NT2/D1 (cell line): ENCODE measurements around the gene CEMIP.

Experiments used
- SUZ12 ChIP-seq: IDR thresholded peaks from 2 replicates; pipeline ENCODE4 v1.6.1; 2011; ENCODE audit not compliant: insufficient read length, insufficient read depth; ENCODE audit errors: extremely low read depth
- YY1 ChIP-seq: IDR thresholded peaks from 2 replicates; pipeline ENCODE4 v1.6.1; 2011; ENCODE audit not compliant: insufficient read length, insufficient read depth

DNA sequence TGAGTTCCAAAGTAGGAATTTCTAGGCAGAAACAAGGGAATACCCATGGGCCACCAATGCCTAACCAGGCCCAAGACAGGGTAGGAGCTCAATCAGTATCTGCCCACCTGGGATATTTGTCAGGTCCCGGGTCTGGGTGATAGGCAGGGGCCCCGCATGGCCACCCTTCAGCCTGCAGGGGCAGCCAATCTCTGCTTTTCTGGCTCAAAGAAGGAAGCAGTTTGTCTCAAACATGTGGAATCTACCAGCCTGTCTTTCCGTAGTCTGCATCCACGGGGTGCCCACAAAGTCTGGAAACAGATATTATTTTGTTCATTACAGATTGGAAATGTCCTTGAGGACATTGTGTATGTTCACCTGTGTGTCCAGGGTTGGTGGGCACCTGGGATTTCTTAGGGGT, 56.2 kb downstream of the CEMIP start:
- TF ChIP-seq YY1: no peak
- TF ChIP-seq SUZ12: no peak
